ENCODE measurements around the gene CD63.

- TF ChIP-seq CTCF (IDR thresholded peaks at IDR 0.05) (no peak), POLR2AphosphoS5 (IDR thresholded peaks at IDR 0.05) (no peak), POLR2A (IDR thresholded peaks at IDR 0.05) (no peak)
These were observed 38.3 kb upstream of the CD63 start for GRCh38 chr12:55767156-55767555.

Measured in transverse colon (tissue), 4 donors.